Glutamatergic neuron (in vitro differentiated cells): ENCODE results near the gene CLDND2. TPM values are rescaled to one million over a fixed set of nuclear protein-coding genes. Genes with fewer than 3 reads are reported as not detected.
"Not testable (repeated sequence)": the region's sequence is repeated elsewhere in the genome, so short reads cannot be mapped to it uniquely, and the experiment has no call there.

Experiments used
- DNase-seq: peaks from one replicate; pipeline ENCODE4 v3.0.0; 2022
- H3K27ac Mint-ChIP-seq: one replicate; pipeline ENCODE4 v1.8.0; 2020; ENCODE audit warnings: mild to moderate bottlenecking, mixed read lengths, inconsistent platforms; ENCODE audit not compliant: unreplicated experiment
- H3K27me3 Mint-ChIP-seq: one replicate; pipeline ENCODE4 v1.8.0; 2020; ENCODE audit warnings: mild to moderate bottlenecking, moderate library complexity, mixed read lengths, inconsistent platforms; ENCODE audit not compliant: unreplicated experiment
- H3K36me3 Mint-ChIP-seq: one replicate; pipeline ENCODE4 v1.8.0; 2020; ENCODE audit warnings: mild to moderate bottlenecking, mixed read lengths, inconsistent platforms; ENCODE audit not compliant: unreplicated experiment
- H3K4me1 Mint-ChIP-seq: one replicate; pipeline ENCODE4 v1.8.0; 2020; ENCODE audit warnings: mild to moderate bottlenecking, low read depth, mixed read lengths, inconsistent platforms; ENCODE audit not compliant: unreplicated experiment
- H3K4me3 Mint-ChIP-seq: one replicate; pipeline ENCODE4 v1.8.0; 2020; ENCODE audit warnings: mild to moderate bottlenecking, mixed read lengths, inconsistent platforms; ENCODE audit not compliant: unreplicated experiment
- H3K9me3 Mint-ChIP-seq: one replicate; pipeline ENCODE4 v1.8.0; 2020; ENCODE audit warnings: mild to moderate bottlenecking, moderate library complexity, mixed read lengths, inconsistent platforms; ENCODE audit not compliant: unreplicated experiment
- total RNA-seq: library from RNA; stranded (reverse); fragmentation: NEBNext Ultra II Directional; extraction: Animal tissue kit (Norgen Biotek cat#: 25700); gene quantifications from one replicate; pipeline ENCODE4 v1.2.1, GENCODE V29; 2021; ENCODE audit not compliant: unreplicated experiment
- TF ChIP-seq, protein P1 (sequence below): fragments of 200-600 bp; sonication (generic); IDR thresholded peaks from one replicate; pipeline ENCODE4 v1.5.0; 2021; ENCODE audit not compliant: partially characterized antibody, unreplicated experiment

Gene CLDND2
- total RNA-seq, 1 donor from 2014 or later, result not detected

- Mint-ChIP-seq H3K36me3 (peaks cover 23% of the 10 kb centered on the region), H3K27ac (no peak overlapping the region), H3K4me3 (no peak overlapping the region), H3K27me3 (peaks cover 2% of the 10 kb centered on the region), H3K4me1 (peaks cover 3% of the 10 kb centered on the region), H3K9me3 (peaks cover 11% of the 10 kb centered on the region)
- DNase-seq, result no peak
- TF ChIP-seq, protein P1, sequence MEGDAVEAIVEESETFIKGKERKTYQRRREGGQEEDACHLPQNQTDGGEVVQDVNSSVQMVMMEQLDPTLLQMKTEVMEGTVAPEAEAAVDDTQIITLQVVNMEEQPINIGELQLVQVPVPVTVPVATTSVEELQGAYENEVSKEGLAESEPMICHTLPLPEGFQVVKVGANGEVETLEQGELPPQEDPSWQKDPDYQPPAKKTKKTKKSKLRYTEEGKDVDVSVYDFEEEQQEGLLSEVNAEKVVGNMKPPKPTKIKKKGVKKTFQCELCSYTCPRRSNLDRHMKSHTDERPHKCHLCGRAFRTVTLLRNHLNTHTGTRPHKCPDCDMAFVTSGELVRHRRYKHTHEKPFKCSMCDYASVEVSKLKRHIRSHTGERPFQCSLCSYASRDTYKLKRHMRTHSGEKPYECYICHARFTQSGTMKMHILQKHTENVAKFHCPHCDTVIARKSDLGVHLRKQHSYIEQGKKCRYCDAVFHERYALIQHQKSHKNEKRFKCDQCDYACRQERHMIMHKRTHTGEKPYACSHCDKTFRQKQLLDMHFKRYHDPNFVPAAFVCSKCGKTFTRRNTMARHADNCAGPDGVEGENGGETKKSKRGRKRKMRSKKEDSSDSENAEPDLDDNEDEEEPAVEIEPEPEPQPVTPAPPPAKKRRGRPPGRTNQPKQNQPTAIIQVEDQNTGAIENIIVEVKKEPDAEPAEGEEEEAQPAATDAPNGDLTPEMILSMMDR, result peak; percentile 36
Measured at GRCh38 chr19:51398096-51398704, 29.4 kb upstream of the CLDND2 start.

DNA sequence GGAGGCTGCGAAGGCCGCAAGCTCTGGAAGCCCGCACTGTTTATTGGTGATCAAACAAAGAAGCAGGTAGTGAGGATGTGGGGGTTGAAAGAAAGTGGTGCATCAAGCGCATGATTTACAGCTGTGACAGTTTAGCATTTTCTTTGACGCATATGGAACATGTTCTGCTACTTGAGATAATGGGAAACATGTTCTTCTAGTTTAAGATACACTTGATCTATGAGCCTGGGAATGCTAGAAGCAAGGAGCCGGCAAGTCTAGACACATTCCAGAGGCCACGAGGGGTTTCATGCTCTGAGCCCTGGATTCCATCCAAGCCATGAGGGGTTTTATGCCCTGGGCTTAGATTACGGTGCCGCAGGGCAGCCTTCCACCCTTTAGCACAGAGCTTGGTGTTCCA, 28.6 kb upstream of the CLDND2 start:
- not testable (repeated sequence) for DNase-seq, H3K27me3 Mint-ChIP-seq, H3K9me3 Mint-ChIP-seq, H3K4me1 Mint-ChIP-seq, H3K4me3 Mint-ChIP-seq
- Mint-ChIP-seq H3K27ac (peak overlapping the region; percentile 33), H3K36me3 (peaks cover 18% of the 10 kb centered on the region)

DNA sequence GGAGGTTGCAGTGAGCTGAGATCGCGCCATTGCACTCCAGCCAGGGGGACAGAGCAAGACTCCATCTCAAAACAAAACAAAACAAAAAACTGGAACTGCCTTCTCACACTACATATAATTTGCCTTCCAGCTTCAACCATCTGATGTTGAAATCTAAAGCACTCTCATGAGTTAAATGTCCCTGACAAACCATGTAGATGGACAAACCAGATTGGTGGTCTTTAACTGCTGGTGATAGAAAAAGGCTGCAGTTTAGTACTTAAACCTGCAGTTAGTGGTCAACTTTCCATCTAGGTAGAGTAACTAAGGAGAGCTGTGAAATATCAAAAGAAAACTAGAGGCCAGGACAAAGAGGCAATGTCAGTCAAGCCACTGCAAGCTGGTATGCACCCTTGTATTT, 27.4 kb upstream of the CLDND2 start:
- peaks cover 9% of the 10 kb centered on the region for H3K36me3 Mint-ChIP-seq

DNA sequence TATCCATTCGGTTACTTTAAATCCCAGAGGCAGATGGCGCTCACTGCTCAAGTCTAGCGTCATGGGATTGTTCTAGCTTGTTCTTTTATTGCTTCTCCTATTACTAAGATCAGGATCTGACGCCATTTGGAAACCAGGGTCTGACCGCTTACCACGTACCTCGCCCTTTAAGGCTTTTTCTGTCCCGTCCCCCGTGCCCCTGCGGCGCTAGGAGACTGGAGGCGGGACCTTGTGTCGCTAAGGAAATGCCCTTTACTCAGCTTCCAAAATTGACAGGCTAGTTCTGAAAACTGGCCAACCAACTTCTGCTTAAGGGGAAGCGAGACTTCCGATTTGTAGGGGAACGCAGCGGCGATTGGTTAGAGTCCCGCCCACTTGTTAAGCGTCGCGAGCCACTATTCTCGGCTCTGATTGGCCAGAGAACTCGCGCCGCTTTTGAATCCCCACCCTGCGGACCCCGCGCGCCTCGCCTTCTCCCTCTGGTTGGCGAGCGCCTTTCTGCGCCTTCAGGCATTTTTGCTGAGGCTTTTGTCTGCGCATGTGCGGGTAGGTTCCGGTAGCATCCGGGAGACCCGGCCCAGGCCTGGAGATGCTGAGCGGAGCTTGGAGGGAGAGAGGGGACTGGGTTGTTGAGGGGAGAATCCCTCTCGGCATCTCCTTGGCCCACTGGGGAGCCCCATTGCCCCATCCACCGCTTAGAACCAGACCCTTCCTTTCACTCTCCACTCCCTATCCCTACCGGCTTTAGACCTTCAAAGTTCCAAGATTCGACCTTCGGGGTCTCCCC, 25.4 kb upstream of the CLDND2 start:
- peak; percentile 91 for DNase-seq
- no peaks in the 10 kb centered on the region for H3K9me3 Mint-ChIP-seq
- H3K4me3 Mint-ChIP-seq, result peak overlapping the region; percentile 88
- no peaks in the 10 kb centered on the region for H3K36me3 Mint-ChIP-seq
- TF ChIP-seq, protein P1, result no peak
- H3K27me3 Mint-ChIP-seq, result peaks cover 2% of the 10 kb centered on the region
- peak overlapping the region; percentile 94 for H3K27ac Mint-ChIP-seq
- peaks cover 3% of the 10 kb centered on the region for H3K4me1 Mint-ChIP-seq

More for the DNA sequence above, 27.4 kb upstream of the CLDND2 start:
- Mint-ChIP-seq H3K27me3 (peaks cover 2% of the 10 kb centered on the region), H3K4me3 (no peak overlapping the region), H3K4me1 (peaks cover 3% of the 10 kb centered on the region), H3K27ac (no peak overlapping the region), H3K9me3 (no peaks in the 10 kb centered on the region)
- TF ChIP-seq, protein P1, result no peak
- no peak for DNase-seq

- peaks cover 3% of the 10 kb centered on the region for H3K4me1 Mint-ChIP-seq
- TF ChIP-seq, protein P1, result no peak
- no peak for DNase-seq
- H3K27me3 Mint-ChIP-seq, result peaks cover 2% of the 10 kb centered on the region
- H3K36me3 Mint-ChIP-seq, result no peaks in the 10 kb centered on the region
- H3K4me3 Mint-ChIP-seq, result no peak overlapping the region
- no peak overlapping the region for H3K27ac Mint-ChIP-seq
- H3K9me3 Mint-ChIP-seq, result peaks cover 2% of the 10 kb centered on the region
Measured at GRCh38 chr19:51392701-51393100, 23.9 kb upstream of the CLDND2 start.
